Measurements from ENCODE around the gene DLG2. TPM values are rescaled to one million over a fixed set of nuclear protein-coding genes. Genes with fewer than 3 reads are reported as not detected.

DLG2 gene
- total and polyA plus RNA-seq, 9 of the 15 experiments (the other 6 are each of a cell fraction or from before 2014, with no cell fraction given), result 0.52 to 1.6 (median 0.95) TPM

GRCh38 chr11:83533166-83533565 is 2094.0 kb downstream of the DLG2 start:
- intact Hi-C loops (cut with micrococcal nuclease), result no loop called here
- no TSS peak for BruUV-seq (replicated peaks)
- TF ChIP-seq DEAF1 (CRISPR knock-in tag; IDR thresholded peaks at IDR 0.05), result no peak
- no peak for TF ChIP-seq ZNF592 (IDR thresholded peaks at IDR 0.05)
- TF ChIP-seq ZNF280A (IDR thresholded peaks at IDR 0.05; ENCODE audit: low read depth, partially characterized antibody), result no peak
- TF ChIP-seq RBM17 (IDR thresholded peaks at IDR 0.05; ENCODE audit: borderline replicate concordance, low read depth, low read length), result no peak
- H3K9ac ChIP-seq (ENCODE audit: insufficient read depth in 1 of 2, low read depth in 2 of 2, low read length in 2 of 2), result no peak overlapping the region
- ATAC-seq, result no peak
- H3K4me2 ChIP-seq (ENCODE audit: insufficient read depth, low read length), result no peak overlapping the region
- no peaks in the 10 kb centered on the region for H3K9me3 ChIP-seq (replicated peaks; ENCODE audit: control insufficient read depth, insufficient read depth, low read depth, low read length)
- H3K4me1 ChIP-seq (replicated peaks in 1 of 2; ENCODE audit: control insufficient read depth in 2 of 2, insufficient read depth in 2 of 2, low read length in 2 of 2), result no peaks in the 10 kb centered on the region
- no peak for FAIRE-seq
- ChIA-PET CTCF (ENCODE audit: low intra/inter-chr PET ratio) (no interaction called here), POLR2A (no interaction called here)
- no peaks in the 10 kb centered on the region for H3K9me1 ChIP-seq (ENCODE audit: control insufficient read depth, insufficient read depth, low read length)
- no peak for DNase-seq (ENCODE audit: extremely low read depth in 1 of 4, low spot score in 3 of 4)
- no peak overlapping the region for H2AFZ ChIP-seq (ENCODE audit: low read depth, low read length)
- in situ Hi-C loops (cut with MboI), result no loop called here
- H3K79me2 ChIP-seq (ENCODE audit: control insufficient read depth, insufficient read depth, low read length), result no peaks in the 10 kb centered on the region
- no peaks in the 10 kb centered on the region for H3K27me3 ChIP-seq (ENCODE audit: control insufficient read depth in 2 of 2, insufficient read depth in 2 of 2, low read length in 2 of 2)
- H3K4me3 ChIP-seq, result no peak overlapping the region
- no peak overlapping the region for H3K27ac ChIP-seq (ENCODE audit: extremely low read depth, low read depth, low read length)
- H3K36me3 ChIP-seq (ENCODE audit: control insufficient read depth, insufficient read depth, low read length), result no peaks in the 10 kb centered on the region
- H4K20me1 ChIP-seq (replicated peaks; ENCODE audit: control insufficient read depth, insufficient read depth, low read length), result no peaks in the 10 kb centered on the region

Measured in K562 (cell line).